HG03159 (cell line): ENCODE measurements around the gene PPP1R1C.

Source experiments
- ATAC-seq: cut with Tn5 transposase; IDR thresholded peaks from one replicate; pipeline ENCODE4 v1.9.1; 2021; ENCODE audit warnings: mild to moderate bottlenecking, moderate library complexity; ENCODE audit not compliant: unreplicated experiment

PPP1R1C gene

GRCh38 chr2:182166841-182167240 lies 181.2 kb downstream of the PPP1R1C start:
- no peak for ATAC-seq
